ENCODE measurements around the gene NDST3.
"Not testable (repeated sequence)": the region's sequence is repeated elsewhere in the genome, so short reads cannot be mapped to it uniquely, and the experiment has no call there.

NDST3 gene

GRCh38 chr4:118190903-118191302 is 156.6 kb downstream of the NDST3 start:
- DNase-seq, result no peak

GRCh38 chr4:118193421-118193820 is 159.1 kb downstream of the NDST3 start:
- DNase-seq, result no peak

- no peak for DNase-seq
Observed at GRCh38 chr4:118206627-118207026, 172.3 kb downstream of the NDST3 start.

- DNase-seq, result no peak
Observed at GRCh38 chr4:118213101-118213500, 178.8 kb downstream of the NDST3 start.

- no peak for DNase-seq
Observed at GRCh38 chr4:118215826-118216225, 181.5 kb downstream of the NDST3 start.

GRCh38 chr4:118221227-118221800 is 187.0 kb downstream of the NDST3 start:
- DNase-seq, result no peak

- peak; percentile 11 for DNase-seq
Observed at GRCh38 chr4:118224243-118224829, 190.1 kb downstream of the NDST3 start.

GRCh38 chr4:118225511-118225910 is 191.2 kb downstream of the NDST3 start:
- no peak for DNase-seq

- no peak for DNase-seq
Observed at GRCh38 chr4:118226311-118227010, 192.2 kb downstream of the NDST3 start.

GRCh38 chr4:118235566-118236120 is 201.4 kb downstream of the NDST3 start:
- DNase-seq, result no peak

- no peak for DNase-seq
Observed at GRCh38 chr4:118237531-118237930, 203.2 kb downstream of the NDST3 start.

- DNase-seq, result no peak
Observed at GRCh38 chr4:118249890-118250289, 215.6 kb downstream of the NDST3 start.

GRCh38 chr4:118254368-118254767 is 220.1 kb downstream of the NDST3 start:
- no peak for DNase-seq

- no peak for DNase-seq
Observed at GRCh38 chr4:118259111-118259510, 224.8 kb downstream of the NDST3 start.

- no peak for DNase-seq
Observed at GRCh38 chr4:118260309-118260708, 226.0 kb downstream of the NDST3 start.

GRCh38 chr4:118264096-118264495 is 229.8 kb downstream of the NDST3 start:
- DNase-seq, result no peak

- no peak for DNase-seq
Observed at GRCh38 chr4:118265312-118266144, 231.2 kb downstream of the NDST3 start.

GRCh38 chr4:118266145-118266496 is 231.8 kb downstream of the NDST3 start:
- DNase-seq, result not testable (repeated sequence)

- DNase-seq, result no peak
Observed at GRCh38 chr4:118268780-118269179, 234.5 kb downstream of the NDST3 start.

- peak; percentile 1 for DNase-seq
Observed at GRCh38 chr4:118270492-118270891, 236.2 kb downstream of the NDST3 start.

GRCh38 chr4:118271788-118272187 is 237.5 kb downstream of the NDST3 start:
- DNase-seq, result no peak

- no peak for DNase-seq
Observed at GRCh38 chr4:118273642-118274041, 239.4 kb downstream of the NDST3 start.

GRCh38 chr4:118276580-118276979 is 242.3 kb downstream of the NDST3 start:
- DNase-seq, result no peak

Measured in DMS79 treated with DMSO at 0.1 percent for 48 hours (cell line).